Mesendoderm (in vitro differentiated cells): ENCODE data around the gene BRD2.
A peak's percentile ranks its signal among the peaks of the same experiment; 100 is the strongest.

Source experiments
- DNase-seq: peaks from one replicate; pipeline ENCODE4 v3.0.0; 2013
- H2AK5ac ChIP-seq: 2 replicates; pipeline ENCODE4 v1.6.1; 2013; ENCODE audit warnings: low read length, inconsistent platforms
- H2BK120ac ChIP-seq: 2 replicates; pipeline ENCODE4 v1.6.1; 2013; ENCODE audit warnings: low read depth, mild to moderate bottlenecking, low read length, moderate library complexity, mixed read lengths
- H2BK15ac ChIP-seq: replicated peaks from 2 replicates; pipeline ENCODE4 v1.6.1; 2013; ENCODE audit warnings: low read depth, mild to moderate bottlenecking, moderate library complexity
- H2BK5ac ChIP-seq: 2 replicates; pipeline ENCODE4 v1.6.1; 2013; ENCODE audit warnings: low read length, inconsistent platforms
- H3K18ac ChIP-seq: 2 replicates; pipeline ENCODE4 v1.6.1; 2013; ENCODE audit warnings: mild to moderate bottlenecking, low read length, mixed read lengths
- H3K23ac ChIP-seq: one replicate; pipeline ENCODE4 v1.6.1; 2013; ENCODE audit warnings: low read length
- H3K27ac ChIP-seq: 2 replicates; pipeline ENCODE4 v1.5.1; 2013; ENCODE audit warnings: low read depth, mild to moderate bottlenecking, inconsistent platforms, low read length, moderate library complexity
- H3K27me3 ChIP-seq: 2 replicates; pipeline ENCODE4 v1.6.1; 2013; ENCODE audit warnings: low read length, control low read depth, mild to moderate bottlenecking, inconsistent platforms; ENCODE audit not compliant: insufficient read depth, poor library complexity
- H3K36me3 ChIP-seq: 2 replicates; pipeline ENCODE4 v1.6.1; 2013; ENCODE audit warnings: low read length, inconsistent platforms; ENCODE audit not compliant: control insufficient read depth, insufficient read depth
- H3K4ac ChIP-seq: one replicate; pipeline ENCODE4 v1.6.1; 2013; ENCODE audit warnings: low read depth, mild to moderate bottlenecking, low read length, moderate library complexity
- H3K4me1 ChIP-seq: 2 replicates; pipeline ENCODE4 v1.6.1; 2013; ENCODE audit warnings: low read depth, low read length, inconsistent platforms; ENCODE audit not compliant: control insufficient read depth
- H3K4me2 ChIP-seq: 2 replicates; pipeline ENCODE4 v1.6.1; 2013; ENCODE audit warnings: low read length
- H3K4me3 ChIP-seq: 2 replicates; pipeline ENCODE4 v1.5.1; 2013; ENCODE audit warnings: mild to moderate bottlenecking, low read length
- H3K56ac ChIP-seq: one replicate; pipeline ENCODE4 v1.6.1; 2013; ENCODE audit warnings: low read length
- H3K79me1 ChIP-seq: 2 replicates; pipeline ENCODE4 v1.6.1; 2013; ENCODE audit warnings: low read length, inconsistent platforms
- H3K79me2 ChIP-seq: 2 replicates; pipeline ENCODE4 v1.6.1; 2013; ENCODE audit warnings: mild to moderate bottlenecking, low read length; ENCODE audit not compliant: control insufficient read depth, insufficient read depth
- H3K9ac ChIP-seq: 2 replicates; pipeline ENCODE4 v1.6.1; 2013; ENCODE audit warnings: low read length, inconsistent platforms
- H4K5ac ChIP-seq: one replicate; pipeline ENCODE4 v1.6.1; 2013; ENCODE audit warnings: low read length
- H4K8ac ChIP-seq: one replicate; pipeline ENCODE4 v1.6.1; 2013; ENCODE audit warnings: low read depth, mild to moderate bottlenecking, control low read depth, low read length, moderate library complexity
- WGBS: extraction: QIAGEN DNeasy Blood & Tissue Kit; methylation state at CpG from one replicate; pipeline ENCODE4 v1.1.7; 2013; ENCODE audit warnings: low lambda C conversion rate, missing lambda C conversion rate; ENCODE audit not compliant: insufficient coverage; ENCODE audit errors: extremely low coverage; 5-methylcytosine and 5-hydroxymethylcytosine counted together

Gene BRD2

GRCh38 chr6:32960563-32960962 is 7.8 kb upstream of the BRD2 start:
- Histone ChIP-seq H2BK15ac (no peak overlapping the region), H2BK5ac (no peak overlapping the region), H3K9ac (no peak overlapping the region), H4K5ac (no peak overlapping the region), H3K4me2 (no peak overlapping the region), H3K4ac (no peak overlapping the region), H3K4me1 (no peaks in the 10 kb centered on the region), H2AK5ac (no peak overlapping the region), H3K79me1 (peaks cover 4% of the 10 kb centered on the region), H2BK120ac (no peak overlapping the region), H4K8ac (no peak overlapping the region), H3K18ac (no peak overlapping the region), H3K27me3 (no peaks in the 10 kb centered on the region), H3K79me2 (peaks cover 4% of the 10 kb centered on the region), H3K36me3 (no peaks in the 10 kb centered on the region), H3K27ac (no peak overlapping the region), H3K4me3 (no peak overlapping the region), H3K23ac (no peak overlapping the region), H3K56ac (no peak overlapping the region)
- no CpG with 5 or more reads among the region's 5 CpGs for WGBS
- no peak for DNase-seq

- WGBS: no CpG with 5 or more reads among the region's 1 CpG
- H2BK120ac ChIP-seq: no peak overlapping the region
- peaks cover 16% of the 10 kb centered on the region for H3K79me2 ChIP-seq
- H2AK5ac ChIP-seq: no peak overlapping the region
- no peak overlapping the region for H3K4me2 ChIP-seq
- H3K4ac ChIP-seq: no peak overlapping the region
- no peak overlapping the region for H2BK5ac ChIP-seq
- H3K18ac ChIP-seq: no peak overlapping the region
- H3K23ac ChIP-seq: no peak overlapping the region
- no peak overlapping the region for H3K9ac ChIP-seq
- no peak overlapping the region for H3K27ac ChIP-seq
- no peak overlapping the region for H2BK15ac ChIP-seq
- no peak overlapping the region for H3K56ac ChIP-seq
- H3K4me1 ChIP-seq: peaks cover 8% of the 10 kb centered on the region
- no peak overlapping the region for H4K8ac ChIP-seq
- no peaks in the 10 kb centered on the region for H3K36me3 ChIP-seq
- peaks cover 9% of the 10 kb centered on the region for H3K79me1 ChIP-seq
- no peak overlapping the region for H3K4me3 ChIP-seq
- no peak for DNase-seq
- no peak overlapping the region for H4K5ac ChIP-seq
- H3K27me3 ChIP-seq: no peaks in the 10 kb centered on the region
Observed at GRCh38 chr6:32962213-32962826, 6.1 kb upstream of the BRD2 start.

GRCh38 chr6:32963866-32964265 is 4.5 kb upstream of the BRD2 start:
- H3K36me3 ChIP-seq: no peaks in the 10 kb centered on the region

GRCh38 chr6:32964776-32965175 is 3.6 kb upstream of the BRD2 start:
- H3K79me2 ChIP-seq: peaks cover 25% of the 10 kb centered on the region
- DNase-seq: no peak
- H2BK120ac ChIP-seq: no peak overlapping the region
- no peak overlapping the region for H3K4me2 ChIP-seq
- no peak overlapping the region for H2BK5ac ChIP-seq
- H3K4ac ChIP-seq: no peak overlapping the region
- H2BK15ac ChIP-seq: no peak overlapping the region
- no peak overlapping the region for H3K9ac ChIP-seq
- no peak overlapping the region for H2AK5ac ChIP-seq
- no peaks in the 10 kb centered on the region for H3K27me3 ChIP-seq
- H4K8ac ChIP-seq: no peak overlapping the region
- H3K4me1 ChIP-seq: peaks cover 8% of the 10 kb centered on the region
- no peak overlapping the region for H3K18ac ChIP-seq
- H3K36me3 ChIP-seq: no peaks in the 10 kb centered on the region
- H3K23ac ChIP-seq: no peak overlapping the region
- H3K27ac ChIP-seq: no peak overlapping the region
- H4K5ac ChIP-seq: no peak overlapping the region
- no peak overlapping the region for H3K56ac ChIP-seq
- H3K4me3 ChIP-seq: no peak overlapping the region
- no CpG with 5 or more reads among the region's 5 CpGs for WGBS
- peaks cover 9% of the 10 kb centered on the region for H3K79me1 ChIP-seq

More at GRCh38 chr6:32963866-32964265, 4.5 kb upstream of the BRD2 start:
- H3K27me3 ChIP-seq: no peaks in the 10 kb centered on the region
- peaks cover 19% of the 10 kb centered on the region for H3K79me2 ChIP-seq
- no peak overlapping the region for H3K4me2 ChIP-seq
- no peak overlapping the region for H3K4ac ChIP-seq
- H4K5ac ChIP-seq: no peak overlapping the region
- no peak overlapping the region for H3K23ac ChIP-seq
- H2BK5ac ChIP-seq: no peak overlapping the region
- no peak overlapping the region for H3K9ac ChIP-seq
- no peak overlapping the region for H4K8ac ChIP-seq
- WGBS: no CpG with 5 or more reads among the region's 1 CpG
- H3K79me1 ChIP-seq: peaks cover 9% of the 10 kb centered on the region
- H3K56ac ChIP-seq: no peak overlapping the region
- no peak overlapping the region for H2AK5ac ChIP-seq
- no peak overlapping the region for H2BK15ac ChIP-seq
- no peak overlapping the region for H3K4me3 ChIP-seq
- no peak for DNase-seq
- H3K18ac ChIP-seq: no peak overlapping the region
- H2BK120ac ChIP-seq: no peak overlapping the region
- H3K27ac ChIP-seq: no peak overlapping the region
- H3K4me1 ChIP-seq: peaks cover 8% of the 10 kb centered on the region

- Histone ChIP-seq H3K36me3 (no peaks in the 10 kb centered on the region), H3K27me3 (no peaks in the 10 kb centered on the region), H3K27ac (peak overlapping the region; percentile 84), H3K4me3 (peak overlapping the region; percentile 86), H2BK15ac (no peak overlapping the region), H2BK5ac (peak overlapping the region; percentile 5), H3K4ac (peak overlapping the region; percentile 77), H3K79me1 (peaks cover 10% of the 10 kb centered on the region), H4K5ac (no peak overlapping the region), H3K18ac (peak overlapping the region; percentile 89), H2BK120ac (no peak overlapping the region), H3K9ac (peak overlapping the region; percentile 97), H2AK5ac (no peak overlapping the region), H3K56ac (peak overlapping the region; percentile 86), H3K79me2 (peaks cover 31% of the 10 kb centered on the region), H4K8ac (no peak overlapping the region), H3K4me2 (peak overlapping the region; percentile 75), H3K4me1 (peaks cover 8% of the 10 kb centered on the region), H3K23ac (no peak overlapping the region)
- no CpG with 5 or more reads among the region's 16 CpGs for WGBS
- DNase-seq: peak; percentile 94
Observed at GRCh38 chr6:32967151-32968091, 973 bp upstream of the BRD2 start.
